ENCODE data around the gene PSORS1C1.

PSORS1C1 gene

DNA sequence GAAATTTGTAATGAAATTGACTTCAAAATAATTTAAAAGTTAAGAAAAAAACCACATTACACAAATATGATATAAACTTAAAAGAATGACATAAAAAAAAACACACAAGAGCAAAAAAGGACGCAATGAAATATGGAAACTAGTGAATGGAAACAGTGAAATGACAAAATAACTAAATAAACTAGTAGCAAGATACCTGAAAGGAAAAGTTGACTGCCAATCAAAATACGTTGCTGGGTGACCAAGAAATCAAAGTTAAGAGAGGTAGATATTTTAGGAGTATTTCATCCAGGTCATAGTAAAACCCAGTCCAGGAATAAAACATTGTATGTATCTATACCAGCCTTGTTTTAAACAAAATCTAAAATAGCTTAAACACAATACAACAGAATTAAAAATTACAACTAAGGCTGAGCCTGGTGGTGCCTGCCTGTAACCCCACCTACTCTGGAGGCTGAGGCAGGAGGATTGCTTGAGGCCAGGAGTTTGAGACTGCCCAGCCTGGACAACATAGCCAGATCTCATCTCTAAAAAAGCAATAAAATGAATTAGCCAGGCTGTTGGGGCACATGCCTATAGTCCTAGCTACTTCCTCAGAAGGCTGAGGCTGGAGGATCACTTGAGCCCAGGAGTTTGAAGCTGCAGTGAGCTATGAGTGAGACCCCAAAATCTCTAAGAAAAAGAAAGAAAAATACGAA, 24.2 kb upstream of the PSORS1C1 start:
- no peak overlapping the region for H3K4me3 ChIP-seq (ENCODE audit: low read depth, low read length)
- TF ChIP-seq, protein P1, sequence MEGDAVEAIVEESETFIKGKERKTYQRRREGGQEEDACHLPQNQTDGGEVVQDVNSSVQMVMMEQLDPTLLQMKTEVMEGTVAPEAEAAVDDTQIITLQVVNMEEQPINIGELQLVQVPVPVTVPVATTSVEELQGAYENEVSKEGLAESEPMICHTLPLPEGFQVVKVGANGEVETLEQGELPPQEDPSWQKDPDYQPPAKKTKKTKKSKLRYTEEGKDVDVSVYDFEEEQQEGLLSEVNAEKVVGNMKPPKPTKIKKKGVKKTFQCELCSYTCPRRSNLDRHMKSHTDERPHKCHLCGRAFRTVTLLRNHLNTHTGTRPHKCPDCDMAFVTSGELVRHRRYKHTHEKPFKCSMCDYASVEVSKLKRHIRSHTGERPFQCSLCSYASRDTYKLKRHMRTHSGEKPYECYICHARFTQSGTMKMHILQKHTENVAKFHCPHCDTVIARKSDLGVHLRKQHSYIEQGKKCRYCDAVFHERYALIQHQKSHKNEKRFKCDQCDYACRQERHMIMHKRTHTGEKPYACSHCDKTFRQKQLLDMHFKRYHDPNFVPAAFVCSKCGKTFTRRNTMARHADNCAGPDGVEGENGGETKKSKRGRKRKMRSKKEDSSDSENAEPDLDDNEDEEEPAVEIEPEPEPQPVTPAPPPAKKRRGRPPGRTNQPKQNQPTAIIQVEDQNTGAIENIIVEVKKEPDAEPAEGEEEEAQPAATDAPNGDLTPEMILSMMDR (conservative IDR thresholded peaks at IDR 0.05; ENCODE audit: low read depth, low read length): no peak
- DNase-seq (ENCODE audit: low read depth): no peak

- no peak for DNase-seq (ENCODE audit: low read depth)
- no peak overlapping the region for H3K4me3 ChIP-seq (ENCODE audit: low read depth, low read length)
- TF ChIP-seq, protein P1 (conservative IDR thresholded peaks at IDR 0.05; ENCODE audit: low read depth, low read length): no peak
Measured at GRCh38 chr6:31090973-31091364, 23.6 kb upstream of the PSORS1C1 start.

DNA sequence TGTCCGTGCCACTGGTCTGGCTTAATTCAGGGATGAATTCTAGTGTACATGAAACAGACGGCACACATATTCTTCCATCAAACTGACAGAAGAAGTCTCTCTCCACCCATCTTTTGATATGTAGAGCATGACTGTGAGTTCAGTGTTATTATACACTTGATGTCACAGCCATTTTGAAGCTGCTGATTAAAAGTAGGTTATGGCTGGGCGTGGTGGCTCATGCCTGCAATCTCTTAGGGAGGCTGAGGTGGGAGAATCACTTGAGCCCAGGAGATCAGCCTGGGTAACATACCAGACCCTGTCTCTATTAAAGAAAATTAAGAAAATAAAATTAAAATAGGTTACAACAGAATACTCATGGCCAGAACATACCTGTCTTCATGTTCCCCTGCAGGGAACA, 22.9 kb upstream of the PSORS1C1 start:
- H3K4me3 ChIP-seq (ENCODE audit: low read depth, low read length): no peak overlapping the region
- TF ChIP-seq, protein P1 (conservative IDR thresholded peaks at IDR 0.05; ENCODE audit: low read depth, low read length): no peak
- no peak for DNase-seq (ENCODE audit: low read depth)

DNA sequence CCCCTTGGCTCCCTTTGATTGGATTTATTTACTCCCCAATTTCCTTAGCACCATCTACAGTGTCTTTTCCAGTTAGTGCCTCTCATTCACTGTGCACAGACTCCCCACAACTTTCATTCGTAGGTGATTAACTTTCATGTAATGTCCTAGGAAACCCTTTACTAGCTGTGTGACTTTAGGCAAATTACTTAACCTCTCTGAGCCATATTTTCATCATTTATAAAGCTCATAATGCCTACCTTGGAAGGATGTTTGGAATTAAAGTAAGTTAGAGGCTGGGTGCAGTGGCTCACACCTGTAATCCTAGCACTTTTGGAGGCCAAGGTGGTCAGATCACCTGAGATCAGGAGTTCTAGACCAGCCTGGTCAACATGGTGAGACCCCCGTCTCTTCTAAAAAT, 22.4 kb upstream of the PSORS1C1 start:
- TF ChIP-seq, protein P1 (conservative IDR thresholded peaks at IDR 0.05; ENCODE audit: low read depth, low read length): no peak
- no peak overlapping the region for H3K4me3 ChIP-seq (ENCODE audit: low read depth, low read length)
- no peak for DNase-seq (ENCODE audit: low read depth)

DNA sequence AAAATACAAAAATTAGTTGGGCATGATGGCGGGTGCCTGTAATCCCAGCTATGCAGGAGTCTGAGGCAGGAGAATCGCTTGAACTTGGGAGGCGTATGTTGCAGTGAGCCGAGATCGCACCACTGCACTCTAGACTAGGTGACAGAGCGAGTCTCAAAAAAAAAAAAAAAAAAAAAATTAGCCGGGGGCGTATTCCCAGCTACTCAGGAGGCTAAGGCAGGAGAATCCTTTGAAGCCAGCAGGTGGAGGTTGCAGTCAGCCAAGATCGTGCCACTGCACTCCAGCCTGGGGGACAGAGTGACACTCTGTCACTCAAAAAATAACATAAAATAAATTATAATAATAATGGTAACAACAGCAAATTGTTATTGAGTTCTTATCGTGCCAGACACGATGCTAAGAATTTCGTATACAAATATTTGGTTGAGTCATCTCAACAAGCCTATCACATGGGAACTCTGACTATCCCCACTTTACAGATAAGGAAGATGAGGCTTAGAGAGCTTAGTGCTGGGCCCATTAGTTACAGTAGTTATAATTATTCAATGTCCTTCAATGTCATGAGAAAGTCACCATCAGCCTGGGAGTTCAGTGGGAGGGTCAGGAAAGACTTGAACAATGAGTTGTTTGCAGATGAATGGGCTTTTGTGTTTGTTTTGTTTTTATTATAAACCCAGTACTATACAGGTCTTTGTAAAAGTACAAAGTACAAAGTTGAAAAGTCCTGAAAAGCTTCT, 21.7 kb upstream of the PSORS1C1 start:
- H3K4me3 ChIP-seq (ENCODE audit: low read depth, low read length): no peak overlapping the region
- no peak for DNase-seq (ENCODE audit: low read depth)

GRCh38 chr6:31094389-31094881, 20.2 kb upstream of the PSORS1C1 start:
- TF ChIP-seq, protein P1 (conservative IDR thresholded peaks at IDR 0.05; ENCODE audit: low read depth, low read length): no peak
- DNase-seq (ENCODE audit: low read depth): no peak
- H3K4me3 ChIP-seq (ENCODE audit: low read depth, low read length): no peak overlapping the region

More for the DNA sequence above, 21.7 kb upstream of the PSORS1C1 start:
- TF ChIP-seq, protein P1 (conservative IDR thresholded peaks at IDR 0.05; ENCODE audit: low read depth, low read length): no peak
